Natural killer cell (primary cell): ENCODE measurements around the gene SIGLEC1. TPM values are rescaled to one million over a fixed set of nuclear protein-coding genes. Genes with fewer than 3 reads are reported as not detected.

Source experiments
- ATAC-seq, 3 donors: fragments of 150-1000 bp in 2 of 3; fragments of 200-7000 bp in 1 of 3; cut with Tn5 transposase; 1 replicate in 1 of 3; 2 replicates in 2 of 3; pipeline ENCODE4 v1.10.0; 2021; ENCODE audit warnings: mild to moderate bottlenecking in 2 of 3, moderate library complexity in 2 of 3
- DNase-seq, 2 donors: peaks; one replicate each; pipeline versions ENCODE4 v3.0.0 to v3.0.0-alpha.2; 2013 to 2021; ENCODE audit warnings: mixed read lengths in 1 of 2
- H3K27ac ChIP-seq: one replicate; pipeline ENCODE4 v1.5.1; 2013; ENCODE audit warnings: mild to moderate bottlenecking, low read length
- H3K27me3 ChIP-seq: one replicate; pipeline ENCODE4 v1.6.1; 2013; ENCODE audit warnings: low read length; ENCODE audit not compliant: control insufficient read depth, insufficient read depth
- H3K36me3 ChIP-seq: one replicate; pipeline ENCODE4 v1.6.1; 2013; ENCODE audit warnings: low read length; ENCODE audit not compliant: control insufficient read depth, insufficient read depth
- H3K4me1 ChIP-seq: one replicate; pipeline ENCODE4 v1.6.1; 2013; ENCODE audit warnings: low read length; ENCODE audit not compliant: control insufficient read depth, insufficient read depth
- H3K4me3 ChIP-seq: one replicate; pipeline ENCODE4 v1.5.1; 2013; ENCODE audit warnings: low read length
- H3K9me3 ChIP-seq: one replicate; pipeline ENCODE4 v1.6.1; 2013; ENCODE audit warnings: low read length; ENCODE audit not compliant: control insufficient read depth, insufficient read depth
- H3K27ac Mint-ChIP-seq, 2 donors: one replicate each; pipeline ENCODE4 v1.8.0; 2022; ENCODE audit warnings: mild to moderate bottlenecking in 2 of 2, mixed read lengths in 2 of 2, moderate library complexity in 1 of 2
- H3K27me3 Mint-ChIP-seq, 2 donors: one replicate each; pipeline ENCODE4 v1.8.0; 2022; ENCODE audit warnings: low read depth in 2 of 2, mixed read lengths in 2 of 2
- H3K36me3 Mint-ChIP-seq: one replicate; pipeline ENCODE4 v1.8.0; 2022; ENCODE audit warnings: mixed read lengths
- H3K4me1 Mint-ChIP-seq, 2 donors: one replicate each; pipeline ENCODE4 v1.8.0; 2022; ENCODE audit warnings: mixed read lengths in 2 of 2
- H3K4me3 Mint-ChIP-seq: one replicate; pipeline ENCODE4 v1.8.0; 2022; ENCODE audit warnings: mild to moderate bottlenecking, moderate library complexity, mixed read lengths
- H3K9me3 Mint-ChIP-seq, 2 donors: one replicate each; pipeline ENCODE4 v1.8.0; 2022; ENCODE audit warnings: mixed read lengths in 2 of 2
- WGBS: methylation state at CpG from one replicate; pipeline ENCODE4 v1.1.7; 2013; ENCODE audit warnings: missing lambda C conversion rate; ENCODE audit not compliant: insufficient coverage; 5-methylcytosine and 5-hydroxymethylcytosine counted together
- intact Hi-C: fragments of 100-400 bp; cut with micrococcal nuclease; formaldehyde crosslinking; loops from one replicate; pipeline ENCODE4 v1.14.2; 2022
- total RNA-seq, 4 donors: library from RNA; stranded (reverse); fragments of 120-200 nt in 1 of 4; gene quantifications; one replicate each; pipeline versions ENCODE4 v1.2.3 to v1.2.4, GENCODE V29; 2013 to 2022
- TF ChIP-seq, protein P1 (sequence below): fragments of 200-600 bp; IDR thresholded peaks from one replicate; pipeline ENCODE4 v1.8.0; 2022; ENCODE audit warnings: antibody characterized with exemption

The SIGLEC1 gene
- total RNA-seq, 3 donors from 2014 or later (not counting 1 experiment from before 2014, with no cell fraction given) = 0.09 to 0.36 (median 0.30) TPM

DNA sequence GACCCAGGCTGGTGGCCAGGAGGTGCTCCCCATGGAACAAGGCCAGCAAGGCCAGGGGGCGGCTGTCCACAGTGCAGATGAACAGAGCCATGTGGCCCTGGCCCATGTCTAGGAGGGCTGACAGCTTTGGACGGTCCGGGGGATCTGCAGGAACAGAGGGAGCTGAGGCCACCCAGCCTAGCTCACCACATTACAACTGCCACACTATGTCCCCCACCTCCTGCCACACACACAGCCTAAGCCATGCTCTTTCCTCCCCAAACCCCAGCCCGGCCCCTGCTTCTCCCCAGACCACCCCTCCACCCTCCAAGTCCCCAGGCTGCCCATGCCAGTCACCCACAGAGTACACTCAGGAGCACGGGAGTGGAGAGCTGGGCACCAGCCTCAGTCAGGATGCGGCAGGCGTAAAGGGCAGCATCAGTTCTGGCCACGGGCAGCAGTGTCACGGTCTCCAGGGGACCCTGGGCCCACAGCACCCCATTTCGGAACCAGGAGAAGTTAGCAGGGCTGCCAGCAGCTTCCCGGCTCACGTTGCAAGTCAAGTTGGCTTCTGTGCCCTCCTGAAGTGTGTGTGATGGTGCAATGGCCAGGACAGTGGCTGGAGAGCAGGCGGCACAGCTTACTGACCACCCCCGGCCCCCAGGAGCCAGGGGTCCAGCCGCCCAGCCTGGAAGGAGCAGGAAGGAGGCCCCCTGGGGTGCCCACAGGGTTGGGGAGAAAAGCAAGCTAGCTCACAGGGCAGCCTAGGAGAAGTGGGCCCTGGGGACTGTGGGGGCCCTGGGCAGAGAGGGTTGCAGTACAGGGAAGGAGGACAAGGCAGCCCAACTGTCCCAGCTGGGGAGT, 15.4 kb downstream of the SIGLEC1 start:
- intact Hi-C loops = no loop called here
- H3K27me3 ChIP-seq = no peaks in the 10 kb centered on the region
- no peaks in the 10 kb centered on the region for H3K4me1 ChIP-seq
- no peak overlapping the region for H3K27ac ChIP-seq
- no peak for DNase-seq
- no peak for ATAC-seq
- Mint-ChIP-seq H3K4me1 (no peaks in the 10 kb centered on the region), H3K4me3 (no peak overlapping the region), H3K9me3 (no peaks in the 10 kb centered on the region), H3K36me3 (no peaks in the 10 kb centered on the region), H3K27ac (no peak overlapping the region), H3K27me3 (no peaks in the 10 kb centered on the region)
- H3K9me3 ChIP-seq = peaks cover 7% of the 10 kb centered on the region
- H3K4me3 ChIP-seq = no peak overlapping the region
- WGBS = 88% methylated on average over 15 of the region's 15 CpGs
- TF ChIP-seq, protein P1, sequence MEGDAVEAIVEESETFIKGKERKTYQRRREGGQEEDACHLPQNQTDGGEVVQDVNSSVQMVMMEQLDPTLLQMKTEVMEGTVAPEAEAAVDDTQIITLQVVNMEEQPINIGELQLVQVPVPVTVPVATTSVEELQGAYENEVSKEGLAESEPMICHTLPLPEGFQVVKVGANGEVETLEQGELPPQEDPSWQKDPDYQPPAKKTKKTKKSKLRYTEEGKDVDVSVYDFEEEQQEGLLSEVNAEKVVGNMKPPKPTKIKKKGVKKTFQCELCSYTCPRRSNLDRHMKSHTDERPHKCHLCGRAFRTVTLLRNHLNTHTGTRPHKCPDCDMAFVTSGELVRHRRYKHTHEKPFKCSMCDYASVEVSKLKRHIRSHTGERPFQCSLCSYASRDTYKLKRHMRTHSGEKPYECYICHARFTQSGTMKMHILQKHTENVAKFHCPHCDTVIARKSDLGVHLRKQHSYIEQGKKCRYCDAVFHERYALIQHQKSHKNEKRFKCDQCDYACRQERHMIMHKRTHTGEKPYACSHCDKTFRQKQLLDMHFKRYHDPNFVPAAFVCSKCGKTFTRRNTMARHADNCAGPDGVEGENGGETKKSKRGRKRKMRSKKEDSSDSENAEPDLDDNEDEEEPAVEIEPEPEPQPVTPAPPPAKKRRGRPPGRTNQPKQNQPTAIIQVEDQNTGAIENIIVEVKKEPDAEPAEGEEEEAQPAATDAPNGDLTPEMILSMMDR = no peak
- H3K36me3 ChIP-seq = no peaks in the 10 kb centered on the region

GRCh38 chr20:3696200-3696599, 16.2 kb downstream of the SIGLEC1 start:
- 85% methylated on average over 1 of the region's 1 CpG for WGBS
- no peaks in the 10 kb centered on the region for H3K36me3 ChIP-seq
- H3K9me3 ChIP-seq = peaks cover 7% of the 10 kb centered on the region
- TF ChIP-seq, protein P1 = no peak
- H3K4me3 ChIP-seq = no peak overlapping the region
- H3K4me3 Mint-ChIP-seq = no peak overlapping the region
- no peak for ATAC-seq
- H3K4me1 ChIP-seq = no peaks in the 10 kb centered on the region
- H3K9me3 Mint-ChIP-seq = no peaks in the 10 kb centered on the region
- no peak overlapping the region for H3K27ac ChIP-seq
- H3K27me3 Mint-ChIP-seq = no peaks in the 10 kb centered on the region
- intact Hi-C loops = no loop called here
- no peak for DNase-seq
- no peaks in the 10 kb centered on the region for H3K4me1 Mint-ChIP-seq
- H3K27me3 ChIP-seq = no peaks in the 10 kb centered on the region
- H3K36me3 Mint-ChIP-seq = no peaks in the 10 kb centered on the region
- no peak overlapping the region for H3K27ac Mint-ChIP-seq

GRCh38 chr20:3694864-3695263, 17.5 kb downstream of the SIGLEC1 start:
- Histone ChIP-seq H3K27ac (no peak overlapping the region), H3K36me3 (no peaks in the 10 kb centered on the region), H3K9me3 (peaks cover 7% of the 10 kb centered on the region), H3K4me3 (no peak overlapping the region), H3K4me1 (no peaks in the 10 kb centered on the region), H3K27me3 (no peaks in the 10 kb centered on the region)
- H3K27ac Mint-ChIP-seq = no peak overlapping the region
- TF ChIP-seq, protein P1 = no peak
- no peaks in the 10 kb centered on the region for H3K27me3 Mint-ChIP-seq
- ATAC-seq = no peak
- H3K36me3 Mint-ChIP-seq = no peaks in the 10 kb centered on the region
- H3K4me1 Mint-ChIP-seq = no peaks in the 10 kb centered on the region
- H3K4me3 Mint-ChIP-seq = no peak overlapping the region
- no peaks in the 10 kb centered on the region for H3K9me3 Mint-ChIP-seq
- WGBS = 94% methylated on average over 5 of the region's 5 CpGs
- DNase-seq = no peak
- intact Hi-C loops = no loop called here

DNA sequence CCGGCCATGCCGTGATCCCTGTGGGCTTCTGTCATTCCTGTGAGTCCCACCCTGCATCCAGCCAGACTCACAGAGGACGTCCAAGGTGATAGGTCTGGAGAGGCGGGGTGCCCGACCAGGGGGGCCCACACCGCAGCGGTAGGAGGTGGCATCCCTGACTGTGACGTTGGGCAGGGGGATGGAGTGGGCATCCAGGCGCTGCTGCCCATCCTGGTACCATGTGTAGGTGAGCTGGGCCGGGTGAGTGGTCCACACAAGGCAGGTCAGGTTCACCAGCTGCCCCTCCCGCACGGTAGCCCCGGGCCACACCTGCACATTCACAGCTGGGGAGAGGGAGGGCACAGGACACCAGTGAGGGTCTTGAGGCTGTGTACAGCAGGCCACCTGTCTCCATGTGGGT, 19.0 kb downstream of the SIGLEC1 start:
- TF ChIP-seq, protein P1 = no peak
- Histone ChIP-seq H3K4me3 (no peak overlapping the region), H3K9me3 (peaks cover 7% of the 10 kb centered on the region), H3K4me1 (no peaks in the 10 kb centered on the region), H3K36me3 (no peaks in the 10 kb centered on the region), H3K27me3 (no peaks in the 10 kb centered on the region), H3K27ac (no peak overlapping the region)
- intact Hi-C loops = no loop called here
- Mint-ChIP-seq H3K4me1 (no peaks in the 10 kb centered on the region), H3K4me3 (no peak overlapping the region), H3K27ac (no peak overlapping the region), H3K27me3 (no peaks in the 10 kb centered on the region), H3K36me3 (no peaks in the 10 kb centered on the region), H3K9me3 (no peaks in the 10 kb centered on the region)
- no peak for ATAC-seq
- WGBS = 92% methylated on average over 13 of the region's 13 CpGs
- DNase-seq = no peak
